HG03095 (cell line): Measurements from ENCODE around the gene S100Z.
"Not testable (repeated sequence)": the region's sequence is repeated elsewhere in the genome, so short reads cannot be mapped to it uniquely, and the experiment has no call there.

ENCODE experiments used
- ATAC-seq: cut with Tn5 transposase; IDR thresholded peaks from one replicate; pipeline ENCODE4 v1.9.1; 2021; ENCODE audit warnings: moderate library complexity; ENCODE audit not compliant: unreplicated experiment

The S100Z gene

GRCh38 chr5:76867827-76868693 is 18.2 kb downstream of the S100Z start:
- no peak for ATAC-seq

GRCh38 chr5:76870046-76870445 is 20.2 kb downstream of the S100Z start:
- ATAC-seq, result no peak

GRCh38 chr5:76874088-76874581 is 24.3 kb downstream of the S100Z start:
- peak; percentile 64 for ATAC-seq

DNA sequence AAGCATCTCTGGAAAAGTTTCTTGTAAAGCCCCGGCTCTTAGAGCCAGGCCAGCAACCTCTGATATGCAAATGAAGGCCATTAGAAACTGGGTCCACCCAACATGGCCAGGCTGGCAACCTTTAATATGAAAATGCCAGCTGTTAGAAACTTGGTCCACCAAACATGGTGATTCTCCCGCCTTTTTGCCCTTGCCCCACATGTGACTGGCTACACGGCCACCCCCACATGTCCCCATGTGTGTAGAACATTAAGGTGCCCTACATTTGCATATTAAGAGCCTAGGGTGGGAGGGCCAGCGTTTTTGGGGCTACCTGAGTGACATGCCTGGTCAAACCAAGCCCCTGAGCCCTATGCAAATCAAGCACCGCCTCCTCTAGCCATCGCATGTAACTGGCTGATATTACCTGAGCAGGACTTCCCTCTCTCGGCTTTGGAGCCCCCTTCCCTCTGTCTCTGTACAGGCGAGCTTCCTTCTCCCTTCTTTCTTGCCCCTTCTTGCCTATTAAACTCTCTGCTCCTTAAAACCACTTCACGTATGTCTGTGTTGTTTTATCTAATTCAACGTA is 39.0 kb downstream of the S100Z start:
- no peak for ATAC-seq

- ATAC-seq, result no peak
Measured at GRCh38 chr5:76893294-76893693, 43.5 kb downstream of the S100Z start.

DNA sequence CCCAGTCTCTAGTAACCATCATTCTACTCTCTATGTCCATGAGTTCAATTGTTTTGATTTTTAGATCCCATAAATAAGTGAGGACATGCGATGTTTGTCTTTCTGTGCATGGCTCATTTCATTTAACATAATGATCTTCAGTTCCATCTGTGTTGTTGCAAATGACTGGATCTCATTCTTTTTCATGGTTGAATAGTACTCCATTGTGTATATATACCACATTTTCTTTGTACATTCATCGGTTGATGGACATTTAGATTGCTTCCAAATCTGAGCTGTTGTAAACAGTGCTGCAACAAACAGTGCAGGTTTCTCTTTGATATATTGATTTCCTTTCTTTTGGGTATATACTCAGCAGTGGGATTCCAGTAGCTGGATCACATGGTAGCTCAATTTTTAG is 46.4 kb downstream of the S100Z start:
- no peak for ATAC-seq

DNA sequence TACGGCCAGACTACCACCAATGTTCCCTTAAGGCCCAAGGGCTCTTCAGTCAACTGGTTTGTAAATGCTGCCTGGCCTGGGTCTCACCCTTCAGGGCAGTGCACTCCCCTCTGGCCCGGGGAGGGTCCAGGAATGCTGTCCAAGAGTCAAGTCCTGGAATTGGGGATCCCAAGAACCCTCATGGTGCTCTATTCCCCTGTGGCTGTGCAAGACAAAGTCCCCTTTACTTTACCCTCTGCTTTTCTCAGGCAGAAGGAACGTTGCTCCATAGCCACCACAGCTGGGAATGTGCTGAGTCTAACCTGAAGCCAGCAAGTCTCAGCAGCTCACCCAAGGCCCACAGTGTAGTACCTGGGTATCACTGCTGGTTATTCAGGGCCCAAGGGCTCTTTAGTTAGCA is 51.7 kb downstream of the S100Z start:
- no peak for ATAC-seq

DNA sequence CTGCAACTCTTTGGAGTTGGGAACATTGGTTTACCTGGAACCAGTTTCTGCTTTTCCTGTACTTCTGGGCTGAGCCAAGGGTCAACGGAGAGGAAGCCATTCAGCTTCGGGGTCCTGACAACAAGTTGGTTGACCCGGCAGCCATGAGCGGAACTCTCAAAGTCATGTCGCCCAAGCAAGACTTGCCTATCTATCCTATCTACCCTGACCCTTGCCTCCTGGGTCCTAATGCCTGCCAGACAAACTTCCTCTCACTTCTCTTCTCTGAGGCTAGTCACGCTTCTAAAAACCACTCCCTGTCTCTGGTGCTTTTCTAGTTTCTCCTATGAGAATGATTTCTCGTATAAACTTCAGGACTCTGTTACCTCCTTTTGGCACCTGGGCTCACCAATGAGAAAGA is 58.4 kb downstream of the S100Z start:
- ATAC-seq, result no peak

GRCh38 chr5:76910344-76910933 is 60.6 kb downstream of the S100Z start:
- ATAC-seq, result not testable (repeated sequence)

DNA sequence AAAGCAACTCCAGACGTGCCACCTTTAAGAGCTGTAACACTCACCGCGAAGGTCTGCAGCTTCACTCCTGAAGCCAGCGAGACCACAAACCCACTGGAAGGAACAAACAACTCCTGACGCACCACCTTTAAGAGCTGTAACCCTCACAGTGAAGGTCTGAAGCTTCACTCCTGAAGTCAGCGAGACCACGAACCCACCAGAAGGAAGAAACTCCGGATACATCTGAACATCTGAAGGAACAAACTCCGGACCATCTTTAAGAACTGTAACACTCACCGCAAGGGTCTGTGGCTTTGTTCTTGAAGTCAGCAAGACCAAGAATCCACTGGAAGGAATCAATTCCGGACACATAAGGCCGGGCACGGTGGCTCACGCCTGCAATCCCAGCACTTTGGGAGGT is 64.9 kb downstream of the S100Z start:
- not testable (repeated sequence) for ATAC-seq

- ATAC-seq, result no peak
Measured at GRCh38 chr5:76918539-76918938, 68.7 kb downstream of the S100Z start.

DNA sequence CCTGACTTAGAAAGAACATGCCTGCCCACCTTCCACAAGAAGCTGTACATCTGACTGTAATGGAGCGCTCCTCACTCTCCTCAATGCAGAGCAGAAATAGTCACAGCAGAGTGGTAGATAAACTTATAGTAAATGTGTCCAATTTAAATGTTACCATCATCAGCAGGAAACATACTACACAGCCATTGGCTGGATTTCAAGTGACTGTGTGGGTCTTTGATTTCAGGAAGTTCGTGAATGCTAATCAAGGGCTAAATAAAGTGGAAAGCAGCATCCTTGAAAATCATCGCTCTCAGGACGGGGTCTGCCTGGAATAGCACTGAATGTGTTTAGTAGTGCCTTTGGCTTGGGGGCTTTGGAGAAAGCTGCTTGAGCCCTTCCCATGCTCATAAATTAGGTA is 70.7 kb downstream of the S100Z start:
- no peak for ATAC-seq

GRCh38 chr5:76926329-76927105 is 76.7 kb downstream of the S100Z start:
- ATAC-seq, result no peak

GRCh38 chr5:76927961-76928360 is 78.1 kb downstream of the S100Z start:
- no peak for ATAC-seq

- ATAC-seq, result no peak
Measured at GRCh38 chr5:76930083-76930482, 80.3 kb downstream of the S100Z start.

DNA sequence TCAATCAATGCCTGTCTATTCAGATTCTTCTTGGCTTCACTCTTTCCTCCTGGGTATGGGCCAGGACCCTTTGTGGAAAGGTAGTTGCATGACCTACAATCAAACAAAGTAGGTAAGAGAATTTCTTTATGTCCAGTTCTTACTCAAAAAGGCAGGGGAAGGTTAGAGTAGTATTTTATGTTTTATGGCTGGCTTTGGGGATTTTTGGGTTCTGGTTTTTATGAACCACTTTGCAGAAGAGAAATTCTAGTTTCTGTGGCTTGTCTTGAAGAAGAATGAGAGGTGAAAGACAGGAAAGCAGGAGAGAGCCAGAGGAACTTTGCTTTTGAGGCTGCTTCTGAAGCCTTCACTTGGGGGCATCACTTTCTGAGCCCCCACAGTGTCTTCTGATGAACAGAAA is 88.4 kb downstream of the S100Z start:
- ATAC-seq, result no peak

DNA sequence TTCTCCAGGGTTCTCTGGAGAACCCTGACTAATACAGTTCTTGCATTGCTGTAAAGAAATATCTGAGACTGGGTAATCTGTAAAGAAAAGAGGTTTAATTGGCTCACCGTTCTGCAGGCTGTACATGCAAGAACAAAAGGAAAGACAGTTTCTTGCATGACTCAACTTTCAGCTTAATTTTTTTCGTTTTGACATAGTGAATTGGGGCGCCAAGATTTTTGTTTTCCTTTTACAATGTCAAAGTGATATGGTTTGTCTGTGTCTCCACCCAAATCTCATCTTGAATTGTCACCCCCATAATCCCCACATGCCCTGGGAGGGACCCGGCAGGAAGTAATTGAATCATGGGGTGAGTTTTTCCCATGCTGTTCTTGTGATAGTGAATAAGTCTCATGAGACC is 91.2 kb downstream of the S100Z start:
- no peak for ATAC-seq

DNA sequence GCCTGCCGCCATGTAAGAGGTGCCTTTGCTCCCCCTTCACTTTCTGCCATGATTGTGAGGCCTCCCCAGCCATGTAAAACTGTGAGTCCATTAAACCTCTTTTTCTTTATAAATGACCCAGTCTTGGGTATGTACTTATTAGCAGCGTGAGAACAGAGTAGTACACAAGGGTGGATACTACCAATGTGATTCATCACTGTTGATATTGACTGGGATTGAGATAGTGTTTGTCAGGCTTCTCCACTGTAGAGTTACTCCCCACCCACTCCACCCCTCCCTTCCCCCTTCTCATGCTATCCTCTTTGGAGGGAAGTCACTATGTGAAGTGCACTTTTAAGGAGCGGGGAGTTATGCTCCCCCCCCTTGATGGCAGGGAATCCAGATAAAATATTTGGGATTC is 91.6 kb downstream of the S100Z start:
- no peak for ATAC-seq

DNA sequence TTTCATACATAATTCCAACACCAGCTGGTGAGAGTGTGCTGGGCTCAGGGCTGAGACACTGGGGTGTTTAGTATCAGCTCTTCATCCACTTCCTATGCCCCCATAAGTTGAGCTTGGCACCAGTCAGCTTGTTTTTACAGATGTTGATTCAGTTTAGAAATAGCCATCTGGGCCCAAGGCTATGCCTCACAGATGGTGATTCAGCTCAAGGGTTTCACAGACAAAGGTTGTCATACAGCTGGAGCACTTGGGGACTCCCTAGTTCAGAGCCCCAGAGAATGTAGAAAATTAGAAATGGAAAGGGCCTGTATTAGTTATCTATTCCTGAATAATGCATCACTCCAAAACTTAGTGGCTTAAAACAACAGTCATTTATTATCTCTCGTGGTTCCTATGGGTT is 92.8 kb downstream of the S100Z start:
- ATAC-seq, result no peak

GRCh38 chr5:76943006-76943405 is 93.2 kb downstream of the S100Z start:
- no peak for ATAC-seq

DNA sequence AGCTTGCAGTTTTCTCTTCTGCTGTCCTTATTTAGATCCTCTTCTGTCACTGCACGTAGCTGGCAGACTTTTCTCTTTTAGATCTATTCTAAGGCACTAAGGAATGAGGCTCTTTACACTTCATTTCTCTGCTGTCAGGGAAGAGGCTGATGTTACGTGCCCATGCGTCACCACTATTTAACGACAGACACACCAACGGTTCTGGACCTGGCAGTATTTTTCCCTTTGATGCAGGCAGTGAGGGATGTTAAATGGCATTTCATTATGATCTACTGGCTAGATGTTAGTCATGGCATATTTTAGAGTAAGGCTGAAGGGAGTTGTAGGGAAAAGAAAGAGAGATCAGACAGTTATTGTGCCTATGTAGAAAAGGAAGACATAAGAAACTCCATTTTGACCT is 94.8 kb downstream of the S100Z start:
- no peak for ATAC-seq
